K562 (cell line): ENCODE measurements around the gene SYT8. TPM values are rescaled to one million over a fixed set of nuclear protein-coding genes. Genes with fewer than 3 reads are reported as not detected.

Experiments used
- ATAC-seq: fragments of 200-7000 bp; cut with Tn5 transposase; 3 replicates; pipeline ENCODE4 v1.9.1; 2020; ENCODE audit warnings: moderate library complexity
- BruUV-seq: library from RNA; stranded (reverse); fragments of 400-500 nt; replicated peaks from 2 replicates; lab custom pipeline; 2021; lab: Mats Ljungman, UMichigan
- CTCF ChIA-PET: fragments of 300-600 bp; formaldehyde crosslinking; extraction: SDS; loops from one replicate; lab custom pipeline; 2021; ENCODE audit warnings: low intra/inter-chr PET ratio; lab: Yijun Ruan, JAX
- POLR2A ChIA-PET: fragments of 300-600, 350-650 bp; sonication (Branson Sonifier 250); formaldehyde crosslinking; extraction: SDS; loops from one replicate; lab custom pipeline; 2021; ENCODE audit warnings: antibody characterized with exemption, inconsistent platforms; lab: Yijun Ruan, JAX
- DNase-seq, 4 experiments: peaks; one replicate each; pipeline versions ENCODE4 v3.0.0 to v3.0.0-alpha.2; 2011 to 2018; ENCODE audit warnings: low spot score in 3 of 4, mixed read lengths in 3 of 4; ENCODE audit errors: extremely low read depth in 1 of 4
- FAIRE-seq: peaks from 2 replicates; lab custom pipeline; 2011; peaks lifted over from hg19 to GRCh38; lab: Jason Lieb, UNC
- H2AFZ ChIP-seq: 2 replicates; pipeline ENCODE4 v1.6.0; 2011; ENCODE audit warnings: low read depth, low read length, control low read depth, inconsistent platforms
- H3K27ac ChIP-seq: fragments of 200-600 bp; 3 replicates; pipeline ENCODE4 v1.8.0; 2011; ENCODE audit warnings: low read depth, mild to moderate bottlenecking, control low read depth, inconsistent platforms, low read length, moderate library complexity, mixed read lengths; ENCODE audit errors: extremely low read depth
- H3K27me3 ChIP-seq, 2 experiments: fragments of 300-600 bp in 1 of 2; 2 replicates in 1 of 2; 3 replicates in 1 of 2; pipeline versions ENCODE4 v1.6.0 to v1.8.0; 2011; ENCODE audit warnings: inconsistent platforms in 2 of 2, low read length in 2 of 2, mild to moderate bottlenecking in 1 of 2, mixed read lengths in 1 of 2, moderate library complexity in 1 of 2; ENCODE audit not compliant: control insufficient read depth in 2 of 2, insufficient read depth in 2 of 2
- H3K36me3 ChIP-seq: fragments of 300-600 bp; 3 replicates; pipeline ENCODE4 v1.8.0; 2011; ENCODE audit warnings: mild to moderate bottlenecking, low read length, inconsistent platforms; ENCODE audit not compliant: control insufficient read depth, insufficient read depth
- H3K4me1 ChIP-seq, 2 experiments: fragments of 200-600 bp in 1 of 2; replicated peaks in 1 of 2; 2 replicates in 1 of 2; 3 replicates in 1 of 2; pipeline versions ENCODE4 v1.5.1 to v1.8.0; 2011; ENCODE audit warnings: inconsistent platforms in 2 of 2, low read length in 2 of 2, mild to moderate bottlenecking in 1 of 2, mixed read lengths in 1 of 2, moderate library complexity in 1 of 2; ENCODE audit not compliant: control insufficient read depth in 2 of 2, insufficient read depth in 2 of 2
- H3K4me2 ChIP-seq: 2 replicates; pipeline ENCODE4 v1.6.1; 2011; ENCODE audit warnings: low read length, control low read depth, inconsistent platforms, mixed read lengths; ENCODE audit not compliant: insufficient read depth
- H3K4me3 ChIP-seq: fragments of 200-600 bp; sonication (generic), shearing (Covaris generic); 2 replicates; pipeline ENCODE4 v1.5.1; 2016; ENCODE audit warnings: control low read depth, inconsistent platforms
- H3K79me2 ChIP-seq: fragments of 200-600 bp; 3 replicates; pipeline ENCODE4 v1.8.0; 2011; ENCODE audit warnings: low read length, inconsistent platforms; ENCODE audit not compliant: control insufficient read depth, insufficient read depth
- H3K9ac ChIP-seq, 2 experiments: 2 replicates each; pipeline versions ENCODE4 v1.6.0 to v1.6.1; 2011; ENCODE audit warnings: low read depth in 2 of 2, low read length in 2 of 2, control low read depth in 1 of 2, inconsistent platforms in 1 of 2, mild to moderate bottlenecking in 1 of 2, mixed read lengths in 1 of 2; ENCODE audit not compliant: insufficient read depth in 1 of 2
- H3K9me1 ChIP-seq: one replicate; pipeline ENCODE4 v1.6.0; 2011; ENCODE audit warnings: inconsistent platforms, mild to moderate bottlenecking, low read length, moderate library complexity; ENCODE audit not compliant: control insufficient read depth, insufficient read depth
- H3K9me3 ChIP-seq: replicated peaks from 2 replicates; pipeline ENCODE4 v1.5.1; 2011; ENCODE audit warnings: low read depth, low read length, inconsistent platforms; ENCODE audit not compliant: control insufficient read depth, insufficient read depth
- H4K20me1 ChIP-seq: replicated peaks from 2 replicates; pipeline ENCODE4 v1.6.1; 2011; ENCODE audit warnings: low read length, inconsistent platforms, mixed read lengths; ENCODE audit not compliant: control insufficient read depth, insufficient read depth
- ATF1 ChIP-seq, 2 experiments: fragments of 450-650 bp in 1 of 2; IDR thresholded peaks; 2 replicates each; pipeline ENCODE4 v1.6.1; 2016; ENCODE audit warnings: missing compliant biosample characterization in 1 of 2, missing genetic modification characterization in 1 of 2
- CREM ChIP-seq: IDR thresholded peaks from 2 replicates; pipeline ENCODE4 v1.6.1; 2014; ENCODE audit warnings: antibody characterized with exemption, low read depth
- ZNF134 ChIP-seq: fragments of 250-450 bp; sonication (Bioruptor Pico); conservative IDR thresholded peaks from 2 replicates; pipeline ENCODE4 v1.4.0; 2020
- WGBS: fragments of 100-300 bp; shearing (Covaris generic); methylation state at CpG from one replicate; pipeline ENCODE4 v1.1.6; 2016; ENCODE audit warnings: low coverage, mixed read lengths; ENCODE audit not compliant: insufficient coverage; ENCODE audit errors: missing lambda C conversion rate; 5-methylcytosine and 5-hydroxymethylcytosine counted together
- in situ Hi-C: fragments of 300-500 bp; cut with MboI; formaldehyde crosslinking; loops from 4 replicates; pipeline ENCODE4 v1.15.0; 2018; ENCODE audit warnings: inconsistent platforms, mixed read lengths
- intact Hi-C: fragments of 100-400 bp; cut with micrococcal nuclease; formaldehyde crosslinking; loops from 2 replicates; pipeline ENCODE4 v1.14.2; 2022
- polyA plus RNA-seq, 8 experiments: library from polyadenylated mRNA; depleted of rRNA in 4 of 8; stranded (reverse) in 5 of 8; unstranded in 3 of 8; fragments of >200 nt; fragmentation: Nextera tagmentation in 2 of 8; fragmentation: Illumina TruSeq in 1 of 8; extraction: Ambion mirVana in 2 of 8; extraction: Trizol in 1 of 8; gene quantifications; 2 replicates each; pipeline versions ENCODE4 v1.2.1 to v1.2.3, GENCODE V29; 2011 to 2014; ENCODE audit warnings: inconsistent platforms in 1 of 8, missing spikeins in 1 of 8
- total RNA-seq, 7 experiments: library from RNA; depleted of rRNA in 6 of 7; stranded (reverse); fragments of >200 nt in 6 of 7; fragmentation: Illumina TruSeq in 2 of 7; extraction: Trizol in 2 of 7; gene quantifications; 2 replicates each; pipeline versions ENCODE4 v1.2.1 to v1.2.3, GENCODE V29; 2011 to 2021; ENCODE audit warnings: low replicate concordance in 1 of 7
- TF ChIP-seq, protein P1 (sequence below), 3 experiments: IDR thresholded peaks in 2 of 3; conservative IDR thresholded peaks in 1 of 3; 2 replicates each; pipeline ENCODE4 v1.5.1; 2011 to 2012; ENCODE audit warnings: low read length in 3 of 3, mild to moderate bottlenecking in 3 of 3, control low read depth in 2 of 3, improper control_type of control experiment in 1 of 3, inconsistent platforms in 1 of 3, low read depth in 1 of 3, mixed read lengths in 1 of 3, moderate library complexity in 1 of 3; ENCODE audit not compliant: insufficient read depth in 2 of 3

SYT8 gene
- total and polyA plus RNA-seq, 9 of the 15 experiments (the other 6 are each of a cell fraction or from before 2014, with no cell fraction given) = not detected

DNA sequence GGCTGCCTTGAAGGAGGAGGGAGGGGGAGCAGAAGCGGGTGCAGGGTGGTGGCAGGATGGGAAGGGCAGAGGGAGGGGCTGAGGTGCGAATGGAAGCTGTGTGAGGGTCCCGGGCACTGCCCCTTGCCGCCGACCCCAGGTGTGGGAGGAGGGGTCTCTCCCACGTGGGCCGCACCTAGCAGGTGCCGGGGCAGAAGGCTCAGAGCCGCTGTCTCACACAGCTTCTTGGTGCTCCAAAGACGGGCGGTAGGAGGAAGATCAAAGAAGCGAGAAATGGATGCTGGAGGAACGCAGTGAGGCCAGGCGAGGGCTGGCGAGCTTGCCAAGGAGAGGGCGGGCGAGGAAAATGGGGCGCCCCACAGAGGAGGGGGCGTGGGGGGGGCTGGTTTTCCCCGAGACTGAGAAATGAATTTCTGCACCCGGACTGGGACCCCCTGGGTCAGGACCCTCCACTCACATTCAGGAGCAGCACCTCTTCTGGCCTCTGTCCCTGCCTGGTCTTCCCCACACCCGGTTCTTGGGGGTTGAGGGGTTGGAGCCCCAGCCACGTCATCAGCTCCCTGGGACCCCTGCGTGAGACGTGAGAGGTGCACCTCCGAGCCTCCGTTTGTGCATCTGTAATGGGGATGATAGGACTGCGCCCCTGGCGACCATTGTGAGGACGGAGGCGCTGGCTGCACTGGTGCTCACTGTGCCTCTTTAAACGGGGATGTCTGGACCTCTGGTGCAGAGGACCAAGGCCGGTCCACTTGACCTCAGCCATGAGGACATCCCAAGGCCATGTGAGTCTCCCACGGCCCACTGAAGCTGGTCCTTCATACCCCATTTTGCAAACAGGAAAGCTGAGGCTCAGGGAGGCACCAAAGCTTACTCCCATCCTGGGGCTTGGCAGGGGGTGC, 34.9 kb downstream of the SYT8 start:
- H3K27ac ChIP-seq = no peak overlapping the region
- H2AFZ ChIP-seq = no peak overlapping the region
- H3K36me3 ChIP-seq = no peaks in the 10 kb centered on the region
- no peaks in the 10 kb centered on the region for H3K9me3 ChIP-seq
- POLR2A ChIA-PET = interaction anchor here (0.6 kb wide), 2 partner anchors 104 to 346 kb away, joined by 3 to 4 read pairs; no protein-coding TSS in a partner anchor
- ATAC-seq (peak; percentile 79), DNase-seq (peak; percentile 43 to 57 (median 50))
- intact Hi-C loops (no loop called here), in situ Hi-C loops (loop anchor here (10.0 kb wide), 1 partner anchor 135 kb away; no protein-coding TSS in a partner anchor)
- H3K79me2 ChIP-seq = no peaks in the 10 kb centered on the region
- WGBS = 2% methylated on average over 23 of the region's 34 CpGs
- peaks cover 23 to 66% of the 10 kb centered on the region in 2 experiments; a peak in 4 of 5 replicates for H3K27me3 ChIP-seq
- no peak overlapping the region for H3K4me3 ChIP-seq
- H3K4me2 ChIP-seq = no peak overlapping the region
- 0 out of 2 replicates have a peak, but pooled peaks cover 5% of the 10 kb centered on the region for H4K20me1 ChIP-seq
- H3K9me1 ChIP-seq = no peaks in the 10 kb centered on the region
- H3K4me1 ChIP-seq = peaks cover 0 to 28% of the 10 kb centered on the region in 2 experiments; a peak in 2 of 5 replicates
- no TSS peak for BruUV-seq
- TF ChIP-seq ATF1 (CRISPR knock-in tag; IDR thresholded peaks at IDR 0.05) = no peak
- 0 out of 2 replicates have a peak, but pooled peaks have one; percentile 11 for TF ChIP-seq ATF1 (tag; IDR thresholded peaks at IDR 0.05)
- TF ChIP-seq CREM = no peak
- peak; percentile 83 for TF ChIP-seq ZNF134 (CRISPR knock-in tag)
- TF ChIP-seq, protein P1, sequence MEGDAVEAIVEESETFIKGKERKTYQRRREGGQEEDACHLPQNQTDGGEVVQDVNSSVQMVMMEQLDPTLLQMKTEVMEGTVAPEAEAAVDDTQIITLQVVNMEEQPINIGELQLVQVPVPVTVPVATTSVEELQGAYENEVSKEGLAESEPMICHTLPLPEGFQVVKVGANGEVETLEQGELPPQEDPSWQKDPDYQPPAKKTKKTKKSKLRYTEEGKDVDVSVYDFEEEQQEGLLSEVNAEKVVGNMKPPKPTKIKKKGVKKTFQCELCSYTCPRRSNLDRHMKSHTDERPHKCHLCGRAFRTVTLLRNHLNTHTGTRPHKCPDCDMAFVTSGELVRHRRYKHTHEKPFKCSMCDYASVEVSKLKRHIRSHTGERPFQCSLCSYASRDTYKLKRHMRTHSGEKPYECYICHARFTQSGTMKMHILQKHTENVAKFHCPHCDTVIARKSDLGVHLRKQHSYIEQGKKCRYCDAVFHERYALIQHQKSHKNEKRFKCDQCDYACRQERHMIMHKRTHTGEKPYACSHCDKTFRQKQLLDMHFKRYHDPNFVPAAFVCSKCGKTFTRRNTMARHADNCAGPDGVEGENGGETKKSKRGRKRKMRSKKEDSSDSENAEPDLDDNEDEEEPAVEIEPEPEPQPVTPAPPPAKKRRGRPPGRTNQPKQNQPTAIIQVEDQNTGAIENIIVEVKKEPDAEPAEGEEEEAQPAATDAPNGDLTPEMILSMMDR (IDR thresholded peaks at IDR 0.05 in 2 of 3, conservative IDR thresholded peaks at IDR 0.05 in 1 of 3; ENCODE audit: insufficient read depth in 2 of 3, low read depth in 1 of 3, low read length in 3 of 3) = peak; percentile 33 to 51 (median 44); a peak in 5 of 6 replicates
- TF ChIP-seq, all 486 proteins: peak for 3
- CTCF ChIA-PET = no interaction called here
- FAIRE-seq = peak; percentile 26
- H3K9ac ChIP-seq = no peak overlapping the region
